H1 (cell line): ENCODE results near the gene ANXA3.

ENCODE experiments used
- BCL11A ChIP-seq, 2 experiments: IDR thresholded peaks; one replicate each; pipeline ENCODE4 v1.6.1; 2011; ENCODE audit warnings: low read depth in 2 of 2, low read length in 2 of 2, mild to moderate bottlenecking in 2 of 2
- CBX8 ChIP-seq: fragments of 300-800, 300-1000 bp; sonication (generic); IDR thresholded peaks from 2 replicates; pipeline ENCODE4 v1.7.1; 2016; ENCODE audit warnings: low read depth, low read length, borderline replicate concordance
- CTCF ChIP-seq, 3 experiments: IDR thresholded peaks; 1 replicate in 2 of 3; 2 replicates in 1 of 3; pipeline versions ENCODE4 v1.5.1 to v1.6.1; 2011; ENCODE audit warnings: low read length in 3 of 3, mild to moderate bottlenecking in 3 of 3, inconsistent platforms in 2 of 3, low read depth in 1 of 3, moderate library complexity in 1 of 3; ENCODE audit not compliant: insufficient read depth in 1 of 3; ENCODE audit errors: control extremely low read depth in 1 of 3
- GABPA ChIP-seq: IDR thresholded peaks from 2 replicates; pipeline ENCODE4 v1.6.1; 2011; ENCODE audit warnings: mild to moderate bottlenecking, low read length, moderate library complexity, borderline replicate concordance; ENCODE audit not compliant: insufficient read depth
- POLR2AphosphoS5 ChIP-seq: IDR thresholded peaks from 2 replicates; pipeline ENCODE4 v1.6.1; 2011; ENCODE audit warnings: low read depth, low read length
- RBBP5 ChIP-seq: IDR thresholded peaks from 2 replicates; pipeline ENCODE4 v1.7.1; 2012; ENCODE audit warnings: low read depth, mild to moderate bottlenecking, inconsistent platforms, low read length, moderate library complexity, borderline replicate concordance
- SP2 ChIP-seq: IDR thresholded peaks from 2 replicates; pipeline ENCODE4 v1.6.1; 2012; ENCODE audit warnings: mild to moderate bottlenecking, low read length, inconsistent platforms
- TAF1 ChIP-seq: IDR thresholded peaks from 2 replicates; pipeline ENCODE4 v1.6.1; 2011; ENCODE audit warnings: mild to moderate bottlenecking, low read depth, low read length
- ZNF274 ChIP-seq: IDR thresholded peaks from 2 replicates; pipeline ENCODE4 v1.7.0; 2012; ENCODE audit warnings: low read length, borderline replicate concordance; ENCODE audit errors: extremely low read depth

GRCh38 chr4:78509043-78509442 lies 42.5 kb upstream of the ANXA3 start:
- TF ChIP-seq CBX8 (no peak), GABPA (no peak), ZNF274 (no peak), BCL11A (IDR thresholded peaks at IDR 0.05; ENCODE audit: low read depth in 2 of 2, low read length in 2 of 2) (no peak), SP2 (no peak), TAF1 (no peak), CTCF (IDR thresholded peaks at IDR 0.05; ENCODE audit: control extremely low read depth in 1 of 3, insufficient read depth in 1 of 3, low read depth in 1 of 3, low read length in 3 of 3) (no peak), POLR2AphosphoS5 (no peak), RBBP5 (no peak)
